T-helper 17 cell (primary cell): Measurements from ENCODE around the gene STX18. TPM values are rescaled to one million over a fixed set of nuclear protein-coding genes. Genes with fewer than 3 reads are reported as not detected.
"Not testable (repeated sequence)": the region's sequence is repeated elsewhere in the genome, so short reads cannot be mapped to it uniquely, and the experiment has no call there.

Experiments
- ATAC-seq: fragments of 150-1000 bp; cut with Tn5 transposase; 2 replicates; pipeline ENCODE4 v1.10.0; 2021; ENCODE audit warnings: mild to moderate bottlenecking, moderate library complexity
- DNase-seq, 3 donors: peaks; one replicate each; pipeline versions ENCODE4 v3.0.0 to v3.0.0-alpha.2; 2020 to 2021
- H3K9me3 ChIP-seq: one replicate; pipeline ENCODE4 v1.7.0; 2013; ENCODE audit warnings: low read length, mild to moderate bottlenecking; ENCODE audit not compliant: control insufficient read depth, poor library complexity, severe bottlenecking
- H3K27ac Mint-ChIP-seq: one replicate; pipeline ENCODE4 v1.8.0; 2022; ENCODE audit warnings: mild to moderate bottlenecking, moderate library complexity, mixed read lengths
- H3K27me3 Mint-ChIP-seq: one replicate; pipeline ENCODE4 v1.8.0; 2022; ENCODE audit warnings: mixed read lengths
- H3K36me3 Mint-ChIP-seq: one replicate; pipeline ENCODE4 v1.8.0; 2022; ENCODE audit warnings: low read depth, mixed read lengths
- H3K4me1 Mint-ChIP-seq: one replicate; pipeline ENCODE4 v1.8.0; 2022; ENCODE audit warnings: mild to moderate bottlenecking, mixed read lengths
- H3K4me3 Mint-ChIP-seq: one replicate; pipeline ENCODE4 v1.8.0; 2022; ENCODE audit warnings: mild to moderate bottlenecking, moderate library complexity, mixed read lengths
- total RNA-seq, 4 donors: library from RNA in 2 of 4; stranded (reverse) in 2 of 4; gene quantifications; one replicate each; pipeline ENCODE4 v1.2.3 and lab custom pipeline; 2022 to 2026

Gene STX18
- total RNA-seq, 2 donors from 2014 or later: 21.7 to 27.8 TPM

GRCh38 chr4:4422117-4422516 is 119.7 kb downstream of the STX18 start:
- H3K4me1 Mint-ChIP-seq: peaks cover 27% of the 10 kb centered on the region
- ATAC-seq, H3K27ac Mint-ChIP-seq: not testable (repeated sequence)

GRCh38 chr4:4421356-4421755 is 120.5 kb downstream of the STX18 start:
- Mint-ChIP-seq H3K27ac (peak overlapping the region; percentile 91), H3K36me3 (peaks cover 7% of the 10 kb centered on the region), H3K27me3 (no peaks in the 10 kb centered on the region), H3K4me3 (no peak overlapping the region), H3K4me1 (peaks cover 29% of the 10 kb centered on the region)
- no peaks in the 10 kb centered on the region for H3K9me3 ChIP-seq
- DNase-seq: no peak
- ATAC-seq: no peak

More at GRCh38 chr4:4422117-4422516, 119.7 kb downstream of the STX18 start:
- H3K27me3 Mint-ChIP-seq, H3K9me3 ChIP-seq, DNase-seq, H3K4me3 Mint-ChIP-seq, H3K36me3 Mint-ChIP-seq: not testable (repeated sequence)

GRCh38 chr4:4420421-4420820 is 121.4 kb downstream of the STX18 start:
- no peaks in the 10 kb centered on the region for H3K9me3 ChIP-seq
- Mint-ChIP-seq H3K4me1 (peaks cover 29% of the 10 kb centered on the region), H3K27me3 (no peaks in the 10 kb centered on the region), H3K36me3 (peaks cover 7% of the 10 kb centered on the region), H3K27ac (peak overlapping the region; percentile 91), H3K4me3 (no peak overlapping the region)
- ATAC-seq (no peak), DNase-seq (no peak)

GRCh38 chr4:4419896-4420295 is 122.0 kb downstream of the STX18 start:
- DNase-seq (no peak), ATAC-seq (no peak)
- Mint-ChIP-seq H3K27me3 (no peaks in the 10 kb centered on the region), H3K27ac (peak overlapping the region; percentile 91), H3K4me3 (no peak overlapping the region), H3K36me3 (peaks cover 7% of the 10 kb centered on the region), H3K4me1 (peaks cover 29% of the 10 kb centered on the region)
- no peaks in the 10 kb centered on the region for H3K9me3 ChIP-seq

GRCh38 chr4:4418676-4419390 is 123.0 kb downstream of the STX18 start:
- peak overlapping the region; percentile 83 for H3K4me3 Mint-ChIP-seq
- H3K4me1 Mint-ChIP-seq: peaks cover 29% of the 10 kb centered on the region
- H3K27ac Mint-ChIP-seq: peak overlapping the region; percentile 91
- no peaks in the 10 kb centered on the region for H3K27me3 Mint-ChIP-seq
- DNase-seq (no peak), ATAC-seq (peak; percentile 71)
- peaks cover 7% of the 10 kb centered on the region for H3K36me3 Mint-ChIP-seq
- no peaks in the 10 kb centered on the region for H3K9me3 ChIP-seq

- peak overlapping the region; percentile 91 for H3K27ac Mint-ChIP-seq
- no peaks in the 10 kb centered on the region for H3K27me3 Mint-ChIP-seq
- H3K4me1 Mint-ChIP-seq: peaks cover 31% of the 10 kb centered on the region
- peak overlapping the region; percentile 83 for H3K4me3 Mint-ChIP-seq
- H3K9me3 ChIP-seq: no peaks in the 10 kb centered on the region
- peak; percentile 62 for ATAC-seq
- peak in 1 of 3 donors; percentile 6 for DNase-seq
- H3K36me3 Mint-ChIP-seq: peaks cover 7% of the 10 kb centered on the region
Measured at GRCh38 chr4:4417886-4418285, 124.0 kb downstream of the STX18 start.

- no peak for ATAC-seq
- Mint-ChIP-seq H3K4me1 (peaks cover 31% of the 10 kb centered on the region), H3K27ac (no peak overlapping the region), H3K27me3 (no peaks in the 10 kb centered on the region), H3K36me3 (peaks cover 7% of the 10 kb centered on the region), H3K4me3 (no peak overlapping the region)
- peak in 1 of 3 donors; percentile 1 for DNase-seq
- H3K9me3 ChIP-seq: no peaks in the 10 kb centered on the region
Measured at GRCh38 chr4:4416981-4417380, 124.9 kb downstream of the STX18 start.

- no peak overlapping the region for H3K4me3 Mint-ChIP-seq
- H3K4me1 Mint-ChIP-seq: peaks cover 31% of the 10 kb centered on the region
- H3K27me3 Mint-ChIP-seq: no peaks in the 10 kb centered on the region
- ATAC-seq (no peak), DNase-seq (peak in 1 of 3 donors; percentile 5)
- no peaks in the 10 kb centered on the region for H3K9me3 ChIP-seq
- H3K27ac Mint-ChIP-seq: no peak overlapping the region
- peaks cover 7% of the 10 kb centered on the region for H3K36me3 Mint-ChIP-seq
Measured at GRCh38 chr4:4415806-4416805, 125.7 kb downstream of the STX18 start.

GRCh38 chr4:4415107-4415805 is 126.6 kb downstream of the STX18 start:
- H3K27me3 Mint-ChIP-seq: no peaks in the 10 kb centered on the region
- no peak overlapping the region for H3K27ac Mint-ChIP-seq
- H3K36me3 Mint-ChIP-seq: peaks cover 5% of the 10 kb centered on the region
- no peaks in the 10 kb centered on the region for H3K9me3 ChIP-seq
- no peak for ATAC-seq
- peaks cover 31% of the 10 kb centered on the region for H3K4me1 Mint-ChIP-seq
- H3K4me3 Mint-ChIP-seq: no peak overlapping the region
- no peak for DNase-seq

- H3K9me3 ChIP-seq: no peaks in the 10 kb centered on the region
- Mint-ChIP-seq H3K4me1 (peaks cover 25% of the 10 kb centered on the region), H3K4me3 (no peak overlapping the region), H3K36me3 (peaks cover 3% of the 10 kb centered on the region), H3K27me3 (no peaks in the 10 kb centered on the region), H3K27ac (peak overlapping the region; percentile 60)
- ATAC-seq: no peak
- no peak for DNase-seq
Measured at GRCh38 chr4:4413806-4414205, 128.0 kb downstream of the STX18 start.

GRCh38 chr4:4413373-4413725 is 128.5 kb downstream of the STX18 start:
- no peaks in the 10 kb centered on the region for H3K9me3 ChIP-seq
- Mint-ChIP-seq H3K4me1 (peaks cover 21% of the 10 kb centered on the region), H3K27me3 (no peaks in the 10 kb centered on the region), H3K4me3 (no peak overlapping the region), H3K36me3 (peaks cover 3% of the 10 kb centered on the region), H3K27ac (no peak overlapping the region)
- ATAC-seq (no peak), DNase-seq (no peak)

- Mint-ChIP-seq H3K4me3 (no peak overlapping the region), H3K36me3 (peaks cover 3% of the 10 kb centered on the region), H3K4me1 (peaks cover 15% of the 10 kb centered on the region), H3K27ac (no peak overlapping the region), H3K27me3 (no peaks in the 10 kb centered on the region)
- DNase-seq: no peak
- H3K9me3 ChIP-seq: no peaks in the 10 kb centered on the region
- no peak for ATAC-seq
Measured at GRCh38 chr4:4412641-4413372, 129.0 kb downstream of the STX18 start.
